HL-60 (cell line): ENCODE data around the gene CHRM3.

Experiments used
- DNase-seq, 2 experiments: peaks; one replicate each; pipeline ENCODE4 v3.0.0-alpha.2; 2010 to 2020; ENCODE audit warnings: low read depth in 1 of 2, low spot score in 1 of 2
- H3K27ac ChIP-seq: fragments of 250-450 bp; sonication (Bioruptor Pico); replicated peaks from 2 replicates; pipeline ENCODE4 v1.5.1; 2020; ENCODE audit warnings: mild to moderate bottlenecking, moderate library complexity
- H3K27me3 ChIP-seq: fragments of 250-450 bp; sonication (Bioruptor Pico); 2 replicates; pipeline ENCODE4 v1.5.1; 2021; ENCODE audit warnings: mild to moderate bottlenecking, moderate library complexity; ENCODE audit not compliant: insufficient read depth, poor library complexity, severe bottlenecking
- H3K4me3 ChIP-seq: replicated peaks from 2 replicates; pipeline ENCODE4 v1.5.1; 2011; ENCODE audit warnings: mild to moderate bottlenecking, control low read depth, low read length; ENCODE audit not compliant: insufficient read depth
- GABPA ChIP-seq: IDR thresholded peaks from 2 replicates; pipeline ENCODE4 v1.6.1; 2012; ENCODE audit warnings: low read depth
- POLR2AphosphoS5 ChIP-seq: IDR thresholded peaks from 2 replicates; pipeline ENCODE4 v1.6.1; 2012; ENCODE audit warnings: low read depth
- SPI1 ChIP-seq: IDR thresholded peaks from 2 replicates; pipeline ENCODE4 v1.6.1; 2012; ENCODE audit warnings: low read depth, mild to moderate bottlenecking, borderline replicate concordance
- TF ChIP-seq, protein P1 (sequence below): IDR thresholded peaks from 2 replicates; pipeline ENCODE4 v1.6.1; 2012; ENCODE audit warnings: low read depth; ENCODE audit not compliant: insufficient replicate concordance
- TF ChIP-seq, protein P2 (sequence below): IDR thresholded peaks from one replicate; pipeline ENCODE4 v1.5.1; 2011; ENCODE audit warnings: low read length, control low read depth, inconsistent platforms; ENCODE audit not compliant: insufficient read depth

The CHRM3 gene

DNA sequence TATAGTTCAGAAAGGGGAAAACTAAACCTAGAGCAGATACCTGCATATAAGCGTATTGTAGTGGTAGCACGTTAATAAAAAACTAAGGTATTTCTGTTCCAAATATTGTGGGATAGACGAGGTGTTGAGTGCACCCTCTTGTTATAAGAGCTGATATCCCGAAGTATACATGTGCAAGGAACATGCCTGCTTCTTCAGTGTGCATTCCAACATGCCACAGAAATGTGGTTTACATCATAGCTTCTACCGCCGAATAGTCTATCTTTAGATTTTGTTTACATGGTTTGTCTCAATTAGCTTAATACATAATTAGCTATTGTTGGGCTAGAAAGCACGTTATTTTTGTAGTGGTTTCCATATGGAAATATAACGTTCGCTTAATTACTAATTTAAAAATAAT is 2.2 kb downstream of the CHRM3 start:
- DNase-seq: no peak
- peaks cover 41% of the 10 kb centered on the region for H3K27me3 ChIP-seq
- no peak overlapping the region for H3K4me3 ChIP-seq
- no peak overlapping the region for H3K27ac ChIP-seq
- no peak for TF ChIP-seq POLR2AphosphoS5
- TF ChIP-seq, protein P1, sequence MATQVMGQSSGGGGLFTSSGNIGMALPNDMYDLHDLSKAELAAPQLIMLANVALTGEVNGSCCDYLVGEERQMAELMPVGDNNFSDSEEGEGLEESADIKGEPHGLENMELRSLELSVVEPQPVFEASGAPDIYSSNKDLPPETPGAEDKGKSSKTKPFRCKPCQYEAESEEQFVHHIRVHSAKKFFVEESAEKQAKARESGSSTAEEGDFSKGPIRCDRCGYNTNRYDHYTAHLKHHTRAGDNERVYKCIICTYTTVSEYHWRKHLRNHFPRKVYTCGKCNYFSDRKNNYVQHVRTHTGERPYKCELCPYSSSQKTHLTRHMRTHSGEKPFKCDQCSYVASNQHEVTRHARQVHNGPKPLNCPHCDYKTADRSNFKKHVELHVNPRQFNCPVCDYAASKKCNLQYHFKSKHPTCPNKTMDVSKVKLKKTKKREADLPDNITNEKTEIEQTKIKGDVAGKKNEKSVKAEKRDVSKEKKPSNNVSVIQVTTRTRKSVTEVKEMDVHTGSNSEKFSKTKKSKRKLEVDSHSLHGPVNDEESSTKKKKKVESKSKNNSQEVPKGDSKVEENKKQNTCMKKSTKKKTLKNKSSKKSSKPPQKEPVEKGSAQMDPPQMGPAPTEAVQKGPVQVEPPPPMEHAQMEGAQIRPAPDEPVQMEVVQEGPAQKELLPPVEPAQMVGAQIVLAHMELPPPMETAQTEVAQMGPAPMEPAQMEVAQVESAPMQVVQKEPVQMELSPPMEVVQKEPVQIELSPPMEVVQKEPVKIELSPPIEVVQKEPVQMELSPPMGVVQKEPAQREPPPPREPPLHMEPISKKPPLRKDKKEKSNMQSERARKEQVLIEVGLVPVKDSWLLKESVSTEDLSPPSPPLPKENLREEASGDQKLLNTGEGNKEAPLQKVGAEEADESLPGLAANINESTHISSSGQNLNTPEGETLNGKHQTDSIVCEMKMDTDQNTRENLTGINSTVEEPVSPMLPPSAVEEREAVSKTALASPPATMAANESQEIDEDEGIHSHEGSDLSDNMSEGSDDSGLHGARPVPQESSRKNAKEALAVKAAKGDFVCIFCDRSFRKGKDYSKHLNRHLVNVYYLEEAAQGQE: no peak
- TF ChIP-seq GABPA: no peak
- TF ChIP-seq, protein P2, sequence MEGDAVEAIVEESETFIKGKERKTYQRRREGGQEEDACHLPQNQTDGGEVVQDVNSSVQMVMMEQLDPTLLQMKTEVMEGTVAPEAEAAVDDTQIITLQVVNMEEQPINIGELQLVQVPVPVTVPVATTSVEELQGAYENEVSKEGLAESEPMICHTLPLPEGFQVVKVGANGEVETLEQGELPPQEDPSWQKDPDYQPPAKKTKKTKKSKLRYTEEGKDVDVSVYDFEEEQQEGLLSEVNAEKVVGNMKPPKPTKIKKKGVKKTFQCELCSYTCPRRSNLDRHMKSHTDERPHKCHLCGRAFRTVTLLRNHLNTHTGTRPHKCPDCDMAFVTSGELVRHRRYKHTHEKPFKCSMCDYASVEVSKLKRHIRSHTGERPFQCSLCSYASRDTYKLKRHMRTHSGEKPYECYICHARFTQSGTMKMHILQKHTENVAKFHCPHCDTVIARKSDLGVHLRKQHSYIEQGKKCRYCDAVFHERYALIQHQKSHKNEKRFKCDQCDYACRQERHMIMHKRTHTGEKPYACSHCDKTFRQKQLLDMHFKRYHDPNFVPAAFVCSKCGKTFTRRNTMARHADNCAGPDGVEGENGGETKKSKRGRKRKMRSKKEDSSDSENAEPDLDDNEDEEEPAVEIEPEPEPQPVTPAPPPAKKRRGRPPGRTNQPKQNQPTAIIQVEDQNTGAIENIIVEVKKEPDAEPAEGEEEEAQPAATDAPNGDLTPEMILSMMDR: no peak
- no peak for TF ChIP-seq SPI1

DNA sequence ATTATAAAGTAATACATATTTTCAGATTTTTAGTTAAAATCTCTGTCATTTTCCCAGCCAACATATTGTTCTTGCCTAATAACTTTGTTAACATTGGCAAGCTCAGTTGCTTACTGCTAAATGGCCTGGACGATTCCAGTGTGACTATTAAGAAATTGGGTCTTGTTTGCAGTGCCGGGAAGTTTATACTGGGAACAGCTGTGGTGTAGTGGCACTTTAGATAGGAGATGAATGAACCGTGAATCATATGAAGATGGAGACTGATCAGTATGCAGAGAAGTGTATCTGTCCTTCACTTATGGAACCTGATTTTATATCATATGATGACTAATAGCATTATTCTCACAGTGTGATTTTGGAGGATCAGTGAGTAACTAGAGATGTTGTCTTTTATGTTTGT is 3.3 kb downstream of the CHRM3 start:
- Histone ChIP-seq H3K4me3 (no peak overlapping the region), H3K27me3 (peaks cover 39% of the 10 kb centered on the region), H3K27ac (no peak overlapping the region)
- no peak for DNase-seq
- TF ChIP-seq POLR2AphosphoS5 (no peak), GABPA (no peak), SPI1 (no peak)
- TF ChIP-seq, protein P2: no peak
- TF ChIP-seq, protein P1: no peak

DNA sequence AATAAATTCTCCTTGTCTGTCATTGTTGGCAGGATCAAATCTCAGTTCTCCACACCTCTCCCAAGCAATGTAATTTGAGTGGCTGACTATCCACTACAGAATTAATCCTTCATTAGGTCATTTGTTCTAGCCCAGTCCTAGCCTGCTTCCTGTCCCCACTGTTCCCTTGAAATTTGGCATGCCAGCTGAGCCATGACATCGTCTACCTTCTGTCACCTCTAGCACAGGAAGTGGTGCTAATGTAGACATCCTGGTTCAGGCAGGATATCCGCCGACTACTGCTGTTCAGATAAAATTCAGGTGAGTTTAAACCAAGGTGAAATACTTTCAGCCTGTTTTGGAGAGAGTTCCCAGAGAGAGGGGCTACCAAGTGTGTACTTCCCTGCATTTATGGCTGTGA is 5.9 kb downstream of the CHRM3 start:
- no peak for TF ChIP-seq GABPA
- no peak for TF ChIP-seq SPI1
- TF ChIP-seq, protein P1: no peak
- no peak for TF ChIP-seq POLR2AphosphoS5
- no peak for DNase-seq
- H3K4me3 ChIP-seq: no peak overlapping the region
- H3K27me3 ChIP-seq: peaks cover 23% of the 10 kb centered on the region
- no peak overlapping the region for H3K27ac ChIP-seq

DNA sequence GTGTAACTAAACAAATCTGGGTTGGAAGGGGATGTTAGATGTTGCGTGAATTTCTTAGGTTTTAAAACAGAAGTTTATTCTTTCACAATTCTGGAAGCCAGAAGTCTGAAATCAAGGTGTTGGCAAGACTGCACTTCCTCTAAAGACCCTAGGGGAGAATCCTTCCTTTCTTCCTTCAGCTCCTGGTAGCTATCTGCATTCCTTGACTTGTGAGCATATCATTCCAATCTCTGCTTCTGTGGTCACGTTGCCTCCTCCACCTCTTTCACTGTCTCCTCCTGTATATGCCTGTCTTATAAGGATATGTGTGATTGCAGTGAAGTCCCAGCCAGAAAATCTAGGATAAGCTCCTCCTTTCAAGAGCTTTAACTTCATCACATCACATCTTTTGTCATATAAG is 7.7 kb downstream of the CHRM3 start:
- no peak overlapping the region for H3K4me3 ChIP-seq
- DNase-seq: no peak
- TF ChIP-seq POLR2AphosphoS5 (no peak), GABPA (no peak), SPI1 (no peak)
- TF ChIP-seq, protein P2: no peak
- TF ChIP-seq, protein P1: no peak
- H3K27ac ChIP-seq: no peak overlapping the region
- peaks cover 5% of the 10 kb centered on the region for H3K27me3 ChIP-seq
